ENCODE data around the gene NAA20. TPM values are rescaled to one million over a fixed set of nuclear protein-coding genes. Genes with fewer than 3 reads are reported as not detected.

The NAA20 gene
- total and polyA plus RNA-seq, 2 of the 13 experiments (the other 11 are each of a cell fraction or from before 2014, with no cell fraction given) = 81.9 to 82.8 TPM

GRCh38 chr20:20017001-20017843, at the start of gene NAA20 (continued):
- TF ChIP-seq POLR2G (IDR thresholded peaks at IDR 0.05; ENCODE audit: low read depth, low read length) = peak; percentile 93
- no peak; the same call in 1 of the 2 replicates for TF ChIP-seq CENPBD1 (CRISPR knock-in tag; IDR thresholded peaks at IDR 0.05; ENCODE audit: borderline replicate concordance, low read depth)
- TF ChIP-seq FOXK2 (IDR thresholded peaks at IDR 0.05) = no peak; the same call in 1 of the 2 replicates
- TF ChIP-seq ZNF335 (CRISPR knock-in tag; IDR thresholded peaks at IDR 0.05) = no peak; the same call in 1 of the 2 replicates
- TF ChIP-seq ZBTB40 (IDR thresholded peaks at IDR 0.05) = peak; percentile 97
- TF ChIP-seq ZBTB40 (CRISPR knock-in tag; IDR thresholded peaks at IDR 0.05) = peak; percentile 91
- TF ChIP-seq CBFB (CRISPR knock-in tag; IDR thresholded peaks at IDR 0.05) = peak; percentile 95
- TF ChIP-seq ZNF749 (CRISPR knock-in tag; IDR thresholded peaks at IDR 0.05; ENCODE audit: borderline replicate concordance) = peak; percentile 92
- no peak for TF ChIP-seq ZNF260 (CRISPR knock-in tag; IDR thresholded peaks at IDR 0.05; ENCODE audit: borderline replicate concordance, low read depth)
- no peak for TF ChIP-seq ZNF24 (IDR thresholded peaks at IDR 0.05)
- peak; percentile 92 for TF ChIP-seq SNAPC2 (CRISPR knock-in tag; IDR thresholded peaks at IDR 0.05)
- no peak; the same call in 1 of the 2 replicates for TF ChIP-seq ZKSCAN5 (CRISPR knock-in tag; IDR thresholded peaks at IDR 0.05)
- TF ChIP-seq SETDB1 (CRISPR knock-in tag; IDR thresholded peaks at IDR 0.05; ENCODE audit: borderline replicate concordance) = no peak
- no peak; the same call in 1 of the 2 replicates for TF ChIP-seq PRDM4 (CRISPR knock-in tag; IDR thresholded peaks at IDR 0.05; ENCODE audit: borderline replicate concordance)
- TF ChIP-seq ARID3A (IDR thresholded peaks at IDR 0.05; ENCODE audit: low read depth, low read length) = peak; percentile 56; the same call in 1 of the 2 replicates
